ENCODE data around the gene BANK1. TPM values are rescaled to one million over a fixed set of nuclear protein-coding genes. Genes with fewer than 3 reads are reported as not detected.

BANK1 gene
- total RNA-seq, 2 experiments from 2014 or later, result 0.24 to 0.29 TPM

DNA sequence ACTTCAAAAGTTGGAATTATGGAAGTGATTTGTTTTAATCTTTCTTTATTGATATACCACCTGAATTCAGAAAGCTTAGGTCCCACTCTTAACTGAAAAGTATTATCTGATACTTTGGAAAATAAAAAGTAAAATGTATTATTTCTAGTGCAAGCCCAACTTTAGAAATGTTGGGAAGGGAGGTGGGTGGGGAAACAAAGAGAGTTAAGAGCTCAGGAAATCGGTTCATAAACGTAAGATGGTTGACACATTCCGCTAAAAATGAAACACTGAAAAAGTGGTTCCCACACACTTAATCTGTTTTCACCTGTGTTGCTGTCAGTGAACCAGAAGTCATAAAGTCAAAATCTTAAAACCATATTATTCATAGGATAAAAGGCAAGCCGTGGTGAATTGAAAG is 237.4 kb downstream of the BANK1 start:
- Mint-ChIP-seq H3K27ac (no peak overlapping the region), H3K36me3 (ENCODE audit: low read depth) (no peaks in the 10 kb centered on the region), H3K4me1 (ENCODE audit: low read depth) (no peaks in the 10 kb centered on the region), H3K27me3 (ENCODE audit: low read depth) (no peaks in the 10 kb centered on the region), H3K9me3 (ENCODE audit: insufficient read depth) (no peaks in the 10 kb centered on the region), H3K4me3 (no peak overlapping the region)
- POLR2A ChIA-PET, result no interaction called here
- DNase-seq (no peak), ATAC-seq (no peak)
- CTCF ChIA-PET, result no interaction called here

- no peaks in the 10 kb centered on the region for H3K27me3 Mint-ChIP-seq (ENCODE audit: low read depth)
- H3K4me1 Mint-ChIP-seq (ENCODE audit: low read depth), result no peaks in the 10 kb centered on the region
- ChIA-PET CTCF (no interaction called here), POLR2A (no interaction called here)
- no peak overlapping the region for H3K27ac Mint-ChIP-seq
- no peak overlapping the region for H3K4me3 Mint-ChIP-seq
- ATAC-seq (no peak), DNase-seq (no peak)
- H3K9me3 Mint-ChIP-seq (ENCODE audit: insufficient read depth), result no peaks in the 10 kb centered on the region
- H3K36me3 Mint-ChIP-seq (ENCODE audit: low read depth), result no peaks in the 10 kb centered on the region
These were observed 240.9 kb downstream of the BANK1 start for GRCh38 chr4:102031406-102031805.

DNA sequence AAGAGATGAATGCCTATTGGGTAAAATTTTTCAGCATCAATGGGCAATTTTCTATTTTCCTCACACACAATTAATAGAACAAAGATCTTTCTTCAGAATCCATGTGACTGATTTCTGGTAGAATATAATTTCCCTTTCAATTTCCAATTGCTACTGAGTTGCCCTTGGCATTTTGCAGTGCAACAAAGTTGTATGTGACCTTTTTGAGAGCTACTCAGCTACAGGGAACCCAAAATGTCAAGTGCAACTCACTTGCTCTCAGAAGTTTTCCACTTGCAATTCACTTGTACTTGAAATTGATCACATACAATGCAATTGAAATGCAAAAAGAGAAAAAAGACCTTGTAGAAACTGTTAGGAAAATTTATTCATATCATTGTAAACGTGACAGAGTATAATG is 245.5 kb downstream of the BANK1 start:
- H3K36me3 Mint-ChIP-seq (ENCODE audit: low read depth), result no peaks in the 10 kb centered on the region
- no peaks in the 10 kb centered on the region for H3K9me3 Mint-ChIP-seq (ENCODE audit: insufficient read depth)
- CTCF ChIA-PET, result no interaction called here
- no peak overlapping the region for H3K27ac Mint-ChIP-seq
- no peak for DNase-seq
- no peaks in the 10 kb centered on the region for H3K4me1 Mint-ChIP-seq (ENCODE audit: low read depth)
- H3K4me3 Mint-ChIP-seq, result no peak overlapping the region
- POLR2A ChIA-PET, result no interaction called here
- no peak for ATAC-seq
- H3K27me3 Mint-ChIP-seq (ENCODE audit: low read depth), result no peaks in the 10 kb centered on the region

DNA sequence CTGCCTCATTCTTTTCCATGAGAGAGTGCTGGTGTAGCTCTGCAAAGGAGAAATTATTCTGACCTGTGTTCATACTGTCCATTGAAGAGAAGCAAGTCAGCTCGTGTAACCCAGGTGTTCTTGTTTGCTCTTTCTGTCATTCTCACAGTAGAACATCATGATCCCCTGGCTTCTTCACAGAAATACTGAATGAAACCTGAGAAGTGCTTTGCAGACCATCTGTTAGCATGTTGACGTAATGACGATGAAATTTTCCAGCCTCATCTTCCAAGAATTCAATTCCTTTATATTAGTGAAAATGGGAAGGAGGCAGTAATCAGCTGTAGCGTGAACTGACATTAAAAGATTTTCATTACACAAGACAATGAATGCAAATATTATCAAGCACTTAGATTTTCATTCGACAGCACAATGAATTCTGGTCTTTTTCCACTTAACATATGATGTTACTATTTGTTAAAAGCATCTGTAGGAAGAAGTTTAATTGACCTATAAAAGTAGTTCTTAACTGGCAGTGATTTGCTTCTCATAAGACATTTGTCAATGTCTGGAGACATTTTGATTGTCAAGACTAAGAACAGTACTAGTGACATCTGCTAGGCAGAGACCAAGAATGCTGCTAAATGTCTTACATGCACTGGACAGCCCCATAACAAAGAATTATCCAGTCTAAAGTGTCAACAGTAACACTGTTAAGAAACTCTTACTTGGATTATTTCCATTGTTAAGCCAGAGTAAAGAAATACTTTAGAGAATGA is 246.3 kb downstream of the BANK1 start:
- no peak overlapping the region for H3K27ac Mint-ChIP-seq
- CTCF ChIA-PET, result no interaction called here
- no peak for ATAC-seq

GRCh38 chr4:102037566-102037965 is 247.0 kb downstream of the BANK1 start:
- CTCF ChIA-PET, result no interaction called here
- POLR2A ChIA-PET, result no interaction called here
- H3K36me3 Mint-ChIP-seq (ENCODE audit: low read depth), result no peaks in the 10 kb centered on the region
- H3K9me3 Mint-ChIP-seq (ENCODE audit: insufficient read depth), result no peaks in the 10 kb centered on the region
- H3K4me3 Mint-ChIP-seq, result no peak overlapping the region
- no peaks in the 10 kb centered on the region for H3K4me1 Mint-ChIP-seq (ENCODE audit: low read depth)
- ATAC-seq, result no peak
- no peaks in the 10 kb centered on the region for H3K27me3 Mint-ChIP-seq (ENCODE audit: low read depth)
- no peak overlapping the region for H3K27ac Mint-ChIP-seq
- DNase-seq, result no peak

More for the DNA sequence above, 246.3 kb downstream of the BANK1 start:
- Mint-ChIP-seq H3K4me1 (ENCODE audit: low read depth) (no peaks in the 10 kb centered on the region), H3K27me3 (ENCODE audit: low read depth) (no peaks in the 10 kb centered on the region), H3K9me3 (ENCODE audit: insufficient read depth) (no peaks in the 10 kb centered on the region), H3K4me3 (no peak overlapping the region), H3K36me3 (ENCODE audit: low read depth) (no peaks in the 10 kb centered on the region)
- no peak for DNase-seq
- POLR2A ChIA-PET, result no interaction called here

- Mint-ChIP-seq H3K4me3 (no peak overlapping the region), H3K27ac (no peak overlapping the region), H3K27me3 (ENCODE audit: low read depth) (no peaks in the 10 kb centered on the region), H3K9me3 (ENCODE audit: insufficient read depth) (no peaks in the 10 kb centered on the region), H3K36me3 (ENCODE audit: low read depth) (no peaks in the 10 kb centered on the region), H3K4me1 (ENCODE audit: low read depth) (no peaks in the 10 kb centered on the region)
- ATAC-seq (no peak), DNase-seq (no peak)
- POLR2A ChIA-PET, result no interaction called here
- CTCF ChIA-PET, result no interaction called here
These were observed 252.6 kb downstream of the BANK1 start for GRCh38 chr4:102042871-102043802.

DNA sequence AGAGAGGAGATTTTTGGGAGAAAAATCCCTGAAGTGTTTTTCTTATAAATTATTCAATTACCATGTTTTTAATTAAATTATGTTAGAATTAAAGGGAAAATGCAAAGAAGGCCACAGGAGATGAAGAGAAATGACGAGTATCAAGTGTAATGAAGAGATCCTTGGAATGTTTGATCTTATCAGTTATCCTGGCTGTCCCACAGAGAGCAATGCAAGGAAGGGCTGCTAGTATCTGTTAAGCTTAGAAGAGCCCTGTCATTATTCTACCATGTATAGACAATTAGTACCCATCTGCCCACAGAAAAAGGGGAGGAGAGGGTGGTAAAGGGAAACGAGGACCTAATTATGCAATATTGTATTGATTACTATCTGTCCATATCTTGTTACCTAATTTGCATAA is 257.1 kb downstream of the BANK1 start:
- no peak for ATAC-seq
- no peak for DNase-seq
- Mint-ChIP-seq H3K27ac (no peak overlapping the region), H3K9me3 (ENCODE audit: insufficient read depth) (no peaks in the 10 kb centered on the region), H3K4me3 (no peak overlapping the region), H3K27me3 (ENCODE audit: low read depth) (peaks cover 3% of the 10 kb centered on the region), H3K36me3 (ENCODE audit: low read depth) (no peaks in the 10 kb centered on the region), H3K4me1 (ENCODE audit: low read depth) (no peaks in the 10 kb centered on the region)
- ChIA-PET CTCF (no interaction called here), POLR2A (no interaction called here)

- ATAC-seq (no peak), DNase-seq (no peak)
- Mint-ChIP-seq H3K27me3 (ENCODE audit: low read depth) (peaks cover 5% of the 10 kb centered on the region), H3K4me1 (ENCODE audit: low read depth) (no peaks in the 10 kb centered on the region), H3K9me3 (ENCODE audit: insufficient read depth) (no peaks in the 10 kb centered on the region), H3K27ac (no peak overlapping the region), H3K36me3 (ENCODE audit: low read depth) (no peaks in the 10 kb centered on the region), H3K4me3 (no peak overlapping the region)
- POLR2A ChIA-PET, result no interaction called here
- CTCF ChIA-PET, result interaction anchor here (0.7 kb wide), 1 partner anchor 15 kb away, joined by 3 read pairs; no protein-coding TSS in a partner anchor
These were observed 265.3 kb downstream of the BANK1 start for GRCh38 chr4:102055805-102056204.

DNA sequence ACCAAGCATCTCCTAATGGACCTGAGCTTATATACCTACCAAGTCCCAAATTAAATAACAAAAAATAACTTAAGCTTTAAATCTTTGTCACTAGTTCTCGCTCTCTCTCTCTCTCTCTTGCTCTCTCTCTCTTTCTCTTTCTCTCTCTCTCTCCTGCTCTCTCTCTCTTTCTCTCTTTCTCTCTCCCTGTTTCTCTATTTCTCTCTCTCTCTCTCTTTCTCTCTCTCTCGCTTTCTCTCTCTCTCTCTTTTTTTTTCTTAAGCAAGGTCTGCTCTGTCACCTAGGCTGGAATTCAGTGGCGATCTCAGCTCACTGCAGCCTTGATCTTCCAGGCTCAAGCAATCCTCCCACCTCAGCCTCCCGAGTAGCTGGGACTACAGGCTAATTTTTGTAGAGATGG is 266.6 kb downstream of the BANK1 start:
- no peaks in the 10 kb centered on the region for H3K36me3 Mint-ChIP-seq (ENCODE audit: low read depth)
- H3K9me3 Mint-ChIP-seq (ENCODE audit: insufficient read depth), result no peaks in the 10 kb centered on the region
- peaks cover 2% of the 10 kb centered on the region for H3K27me3 Mint-ChIP-seq (ENCODE audit: low read depth)
- ChIA-PET CTCF (no interaction called here), POLR2A (no interaction called here)
- H3K4me1 Mint-ChIP-seq (ENCODE audit: low read depth), result no peaks in the 10 kb centered on the region
- no peak overlapping the region for H3K27ac Mint-ChIP-seq
- no peak overlapping the region for H3K4me3 Mint-ChIP-seq
- no peak for DNase-seq
- no peak for ATAC-seq

GRCh38 chr4:102061133-102061532 is 270.6 kb downstream of the BANK1 start:
- POLR2A ChIA-PET, result no interaction called here
- CTCF ChIA-PET, result no interaction called here
- Mint-ChIP-seq H3K4me3 (no peak overlapping the region), H3K4me1 (ENCODE audit: low read depth) (no peaks in the 10 kb centered on the region), H3K27me3 (ENCODE audit: low read depth) (peaks cover 5% of the 10 kb centered on the region), H3K36me3 (ENCODE audit: low read depth) (no peaks in the 10 kb centered on the region), H3K27ac (no peak overlapping the region), H3K9me3 (ENCODE audit: insufficient read depth) (no peaks in the 10 kb centered on the region)
- no peak for ATAC-seq
- DNase-seq, result no peak

- no peaks in the 10 kb centered on the region for H3K36me3 Mint-ChIP-seq (ENCODE audit: low read depth)
These were observed 274.4 kb downstream of the BANK1 start for GRCh38 chr4:102064747-102065442.

DNA sequence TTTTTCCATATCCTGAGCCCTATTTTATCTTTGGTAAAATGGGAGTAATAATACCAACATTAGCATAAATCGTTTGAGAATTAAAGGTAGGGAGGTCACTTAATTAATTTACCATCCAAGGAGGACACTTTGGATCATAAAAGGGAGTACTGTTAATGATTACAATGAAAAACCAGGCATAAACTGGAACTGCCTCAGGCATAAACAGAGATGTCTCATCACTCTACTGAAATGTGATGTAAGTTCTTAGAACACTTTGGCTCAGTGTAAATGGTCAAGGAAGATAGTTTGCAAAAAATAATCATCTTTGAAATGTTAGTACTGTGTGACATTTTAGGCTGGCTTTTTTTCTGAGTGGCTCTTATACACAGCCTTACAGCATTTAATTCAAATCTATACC is 286.1 kb downstream of the BANK1 start:
- POLR2A ChIA-PET, result no interaction called here

More at GRCh38 chr4:102064747-102065442, 274.4 kb downstream of the BANK1 start:
- Mint-ChIP-seq H3K4me3 (no peak overlapping the region), H3K9me3 (ENCODE audit: insufficient read depth) (no peaks in the 10 kb centered on the region), H3K4me1 (ENCODE audit: low read depth) (no peaks in the 10 kb centered on the region), H3K27me3 (ENCODE audit: low read depth) (peaks cover 5% of the 10 kb centered on the region), H3K27ac (no peak overlapping the region)
- DNase-seq (no peak), ATAC-seq (no peak)
- ChIA-PET POLR2A (no interaction called here), CTCF (no interaction called here)

More for the DNA sequence above, 286.1 kb downstream of the BANK1 start:
- ATAC-seq (no peak), DNase-seq (no peak)
- Mint-ChIP-seq H3K9me3 (ENCODE audit: insufficient read depth) (no peaks in the 10 kb centered on the region), H3K4me3 (no peak overlapping the region), H3K27ac (no peak overlapping the region), H3K36me3 (ENCODE audit: low read depth) (no peaks in the 10 kb centered on the region), H3K4me1 (ENCODE audit: low read depth) (no peaks in the 10 kb centered on the region), H3K27me3 (ENCODE audit: low read depth) (no peaks in the 10 kb centered on the region)
- CTCF ChIA-PET, result no interaction called here
